SK-N-MC (cell line): ENCODE results near the gene ZNF74.

Experiments
- EZH2 ChIP-seq: fragments of 200-600 bp; sonication (generic); IDR thresholded peaks from one replicate; pipeline ENCODE4 v1.6.1; 2017; ENCODE audit warnings: antibody characterized with exemption
- FOXP2 ChIP-seq: optimal IDR thresholded peaks from 2 replicates; pipeline ENCODE3; 2011; ENCODE audit warnings: mild to moderate bottlenecking, moderate library complexity; ENCODE audit not compliant: insufficient read depth; ENCODE audit errors: extremely low read length, control extremely low read depth
- POLR2AphosphoS5 ChIP-seq: IDR thresholded peaks from 2 replicates; pipeline ENCODE4 v1.6.1; 2012; ENCODE audit warnings: mild to moderate bottlenecking, low read depth, low read length, borderline replicate concordance

- no peak for TF ChIP-seq EZH2
- TF ChIP-seq POLR2AphosphoS5: no peak
- no peak for TF ChIP-seq FOXP2
These were observed 7.6 kb upstream of the ZNF74 start for GRCh38 chr22:20386336-20386735.
